GM21529 (cell line): Measurements from ENCODE around the gene CCR2.
"Not testable (repeated sequence)": the region's sequence is repeated elsewhere in the genome, so short reads cannot be mapped to it uniquely, and the experiment has no call there.

ENCODE experiments used
- ATAC-seq: cut with Tn5 transposase; IDR thresholded peaks from one replicate; pipeline ENCODE4 v1.9.1; 2021; ENCODE audit not compliant: unreplicated experiment

Gene CCR2

DNA sequence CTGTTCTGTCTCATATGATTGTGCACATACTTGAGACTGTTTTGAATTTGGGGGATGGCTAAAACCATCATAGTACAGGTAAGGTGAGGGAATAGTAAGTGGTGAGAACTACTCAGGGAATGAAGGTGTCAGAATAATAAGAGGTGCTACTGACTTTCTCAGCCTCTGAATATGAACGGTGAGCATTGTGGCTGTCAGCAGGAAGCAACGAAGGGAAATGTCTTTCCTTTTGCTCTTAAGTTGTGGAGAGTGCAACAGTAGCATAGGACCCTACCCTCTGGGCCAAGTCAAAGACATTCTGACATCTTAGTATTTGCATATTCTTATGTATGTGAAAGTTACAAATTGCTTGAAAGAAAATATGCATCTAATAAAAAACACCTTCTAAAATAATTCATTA lies 21.9 kb downstream of the CCR2 start:
- ATAC-seq: no peak

DNA sequence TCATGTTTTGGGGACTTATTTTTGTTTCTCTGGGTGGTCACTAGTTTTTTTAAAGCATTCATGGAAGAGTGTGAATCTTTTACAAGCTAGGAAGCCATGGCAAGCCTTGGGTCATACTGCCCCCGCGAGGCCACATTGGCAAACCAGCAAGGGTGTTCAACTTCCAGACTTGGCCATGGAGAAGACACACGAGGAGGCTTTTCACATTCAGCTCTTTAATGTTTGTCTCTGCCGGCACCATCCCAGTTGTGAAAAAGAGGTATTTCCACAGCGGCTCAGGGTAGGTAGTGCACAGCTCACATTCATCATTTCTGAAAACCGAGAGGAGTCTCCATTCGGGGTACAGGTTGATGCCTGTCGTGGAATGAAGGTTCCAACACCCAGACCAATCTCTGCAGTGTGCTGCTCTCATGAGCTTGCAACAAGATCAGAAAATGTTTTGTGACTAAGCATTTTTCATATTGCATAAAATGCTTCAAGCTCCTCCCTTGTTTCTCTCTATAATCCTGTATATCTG lies 24.6 kb downstream of the CCR2 start:
- ATAC-seq: no peak

DNA sequence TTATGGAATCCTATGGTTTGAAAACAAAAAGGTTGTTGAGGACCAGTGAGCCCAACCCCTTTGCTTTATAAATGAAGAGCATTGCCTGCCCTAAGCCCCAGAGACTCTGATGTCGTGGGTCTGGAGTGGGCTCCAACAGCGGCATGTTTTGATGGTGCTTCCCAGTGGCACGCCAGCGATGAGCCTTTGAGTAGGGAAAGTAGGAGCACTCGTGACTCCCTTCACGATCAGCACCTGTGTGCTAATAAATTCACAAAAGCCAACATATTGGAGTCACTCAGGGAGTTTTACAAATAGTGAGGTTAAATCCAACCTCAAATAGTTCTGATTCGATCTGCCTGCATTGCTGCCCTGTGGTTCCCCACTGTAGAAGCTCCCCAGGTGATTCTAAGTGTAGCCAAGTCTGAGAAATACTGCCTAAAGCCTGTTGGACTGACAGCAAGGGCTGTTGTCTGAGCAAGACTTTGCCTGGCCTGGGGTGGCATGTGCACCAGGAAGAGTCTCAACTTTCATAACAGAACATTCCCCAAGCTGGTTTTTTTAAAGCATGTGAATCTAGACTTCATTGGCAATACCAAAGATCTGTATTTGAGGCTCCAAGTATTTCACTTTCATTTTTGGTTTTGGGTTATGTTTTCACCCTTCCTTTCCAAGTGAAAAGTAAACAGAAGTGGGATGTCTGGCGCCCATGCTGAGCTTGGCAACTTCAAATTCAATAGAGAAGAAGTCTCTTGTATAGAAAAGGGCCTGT lies 26.7 kb downstream of the CCR2 start:
- ATAC-seq: no peak

DNA sequence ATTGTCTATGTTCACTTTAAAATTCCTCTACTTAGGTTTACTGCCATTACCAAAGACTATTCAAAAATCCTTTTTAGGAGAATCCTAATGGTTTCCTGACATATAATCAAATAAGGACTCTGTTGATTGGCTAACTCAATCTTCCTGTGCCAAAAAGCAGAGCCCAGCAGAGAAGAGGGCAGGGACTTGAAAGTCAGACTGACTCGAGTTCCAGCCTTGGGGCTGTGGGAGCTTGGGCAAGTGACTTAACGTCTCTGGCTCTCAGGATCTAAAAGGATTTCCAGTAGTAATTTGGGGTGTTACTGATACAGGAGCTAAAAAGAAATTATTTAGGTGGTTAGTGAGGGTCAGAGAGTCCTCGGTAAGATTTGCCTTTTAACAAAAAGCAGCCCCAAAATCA lies 27.7 kb downstream of the CCR2 start:
- ATAC-seq: no peak

DNA sequence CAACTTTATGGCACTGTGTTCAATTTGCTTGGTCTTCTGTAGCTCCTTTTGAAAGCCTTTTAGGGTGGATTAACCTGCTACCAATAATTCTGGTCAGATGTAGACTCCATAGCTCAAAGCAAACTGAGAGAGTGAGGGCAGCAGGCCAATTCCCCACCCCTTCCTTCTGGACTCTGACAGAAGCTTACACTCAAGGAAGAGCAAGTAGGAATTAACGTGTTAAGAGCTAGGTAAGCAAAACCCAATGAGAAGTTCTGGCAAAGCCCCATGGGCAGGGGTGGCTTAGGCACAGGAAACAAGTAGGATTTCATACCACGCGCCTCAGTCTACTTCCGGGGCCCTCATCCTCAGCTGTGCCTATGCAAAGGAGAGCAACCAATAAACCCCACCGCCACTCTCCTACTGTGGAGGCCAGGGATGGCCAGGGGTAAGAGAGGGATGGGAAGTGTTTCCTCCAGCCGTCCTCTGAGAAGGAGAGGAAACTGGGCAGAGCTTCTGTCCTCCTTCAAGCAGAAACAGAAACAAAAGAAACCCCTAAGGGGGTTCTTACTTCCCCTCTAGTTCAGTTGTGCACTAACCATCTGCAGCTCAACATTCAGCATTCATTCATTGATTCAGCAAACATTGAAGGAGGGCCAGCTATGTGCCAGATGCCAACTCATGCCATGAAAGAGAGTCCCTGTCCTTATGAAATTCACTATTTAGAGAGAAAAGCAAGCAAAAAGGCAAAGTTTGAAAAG lies 29.5 kb downstream of the CCR2 start:
- ATAC-seq: no peak

DNA sequence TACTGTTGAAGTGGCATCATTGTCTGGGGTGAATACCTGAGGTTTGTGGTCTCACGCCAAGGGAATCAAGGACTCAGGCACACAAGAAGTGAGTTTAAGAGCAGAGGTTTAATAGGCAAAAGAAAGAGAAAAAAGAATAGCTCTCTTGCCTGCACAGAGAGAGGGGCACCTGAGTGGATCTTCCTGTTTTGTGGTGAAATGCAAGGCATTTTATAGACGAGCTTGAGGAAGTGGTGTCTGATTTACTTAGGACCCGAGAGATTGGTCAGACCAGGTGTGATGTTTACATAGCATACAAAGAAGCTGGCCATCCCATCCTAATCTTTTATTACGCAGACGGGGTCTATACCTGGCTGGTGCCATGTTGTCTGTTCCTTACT lies 30.0 kb downstream of the CCR2 start:
- ATAC-seq: no peak

DNA sequence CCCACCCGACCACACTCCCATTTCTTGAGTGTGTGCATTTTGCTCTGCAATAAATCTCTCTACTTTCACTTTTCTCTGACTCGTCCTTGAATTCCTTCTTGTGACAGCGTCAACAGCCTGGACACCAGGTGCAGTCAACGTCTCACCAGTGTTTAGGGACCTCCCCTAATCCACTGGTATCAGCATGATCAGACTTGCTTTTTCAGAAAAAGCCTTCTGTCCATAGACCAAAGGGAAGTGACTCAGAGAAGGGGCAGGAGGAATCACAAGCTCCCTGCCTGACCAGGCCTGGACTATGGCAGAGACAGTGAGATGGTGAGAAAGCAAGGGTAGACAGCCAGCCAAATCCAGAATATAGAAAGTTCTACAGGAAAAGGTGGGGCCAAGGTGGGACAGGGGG lies 32.3 kb downstream of the CCR2 start:
- ATAC-seq: no peak

DNA sequence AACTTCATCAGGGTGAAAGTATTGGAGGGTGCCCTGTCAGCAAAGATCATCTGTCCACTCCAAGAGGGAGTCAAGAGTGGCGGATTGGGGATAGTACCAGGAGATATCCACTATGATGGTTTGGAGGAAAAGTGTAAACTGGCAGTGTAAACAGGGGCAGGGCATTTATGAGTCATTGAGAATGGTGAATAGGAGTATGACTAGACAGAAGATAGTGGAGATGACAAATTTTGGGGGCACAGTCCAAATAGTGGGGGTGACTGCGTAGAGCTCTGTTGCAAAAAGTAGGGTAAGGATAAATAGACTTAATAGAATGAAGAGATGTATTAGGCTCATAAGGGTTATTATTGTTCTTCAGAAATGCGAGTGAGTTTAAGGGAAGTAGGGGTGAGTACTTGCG lies 34.9 kb downstream of the CCR2 start:
- not testable (repeated sequence) for ATAC-seq

DNA sequence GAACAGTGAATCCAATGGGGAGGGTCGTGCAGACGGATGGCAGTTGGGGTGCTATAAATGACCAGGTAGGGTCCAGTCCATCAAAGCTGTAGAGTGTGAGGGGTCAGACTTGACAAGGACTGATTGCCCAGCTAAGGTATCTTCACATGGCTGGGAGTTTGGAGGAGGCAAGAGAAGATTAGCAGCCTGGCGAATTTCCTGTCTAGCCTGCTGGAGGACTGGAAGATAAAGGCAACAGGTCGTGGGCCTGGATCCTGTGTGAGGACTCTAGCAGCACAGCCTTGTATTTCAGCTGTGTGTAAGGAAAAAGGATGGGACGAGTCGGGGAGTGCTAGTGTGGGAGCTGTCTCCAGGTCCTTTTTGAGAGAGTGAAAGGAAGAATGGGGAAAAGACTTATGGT lies 35.4 kb downstream of the CCR2 start:
- ATAC-seq: no peak

DNA sequence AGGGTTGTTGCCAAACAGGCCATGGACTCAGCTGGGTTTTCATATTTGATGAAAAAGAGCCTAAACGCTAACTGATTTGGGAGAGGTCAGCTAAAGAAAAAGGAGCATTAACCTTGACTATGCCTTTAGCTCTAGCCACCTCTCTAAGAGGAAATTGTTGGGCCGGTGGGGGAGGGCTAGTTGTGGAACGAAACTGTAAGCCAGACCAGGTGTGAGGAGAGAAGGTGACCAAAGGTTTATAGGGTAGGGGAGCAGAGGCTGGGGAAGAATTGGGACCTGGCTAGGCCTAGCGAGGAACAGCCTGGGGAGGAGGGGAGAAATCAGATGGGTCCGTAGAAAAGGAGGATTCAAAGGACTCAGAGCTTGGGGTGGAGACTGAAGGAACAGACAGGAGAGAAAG lies 37.6 kb downstream of the CCR2 start:
- not testable (repeated sequence) for ATAC-seq

DNA sequence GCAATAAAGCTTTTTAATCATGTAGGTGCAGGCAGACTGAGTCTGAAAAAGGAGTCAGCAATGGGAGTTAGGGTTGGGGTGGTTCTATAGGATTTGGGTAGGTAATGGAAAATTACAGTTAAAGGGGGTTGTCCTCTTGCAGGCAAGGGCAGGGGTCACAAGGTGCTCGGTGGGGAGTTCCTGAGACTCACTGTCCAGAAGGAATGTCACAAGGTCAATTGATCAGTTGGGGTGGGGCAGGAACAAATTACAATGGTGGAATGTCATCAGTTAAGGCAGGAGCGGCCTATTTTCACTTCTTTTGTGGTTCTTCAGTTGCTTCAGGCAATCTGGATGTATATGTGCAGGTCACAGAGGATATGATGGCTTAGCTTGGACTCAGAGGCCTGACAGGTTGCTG lies 39.1 kb downstream of the CCR2 start:
- no peak for ATAC-seq

DNA sequence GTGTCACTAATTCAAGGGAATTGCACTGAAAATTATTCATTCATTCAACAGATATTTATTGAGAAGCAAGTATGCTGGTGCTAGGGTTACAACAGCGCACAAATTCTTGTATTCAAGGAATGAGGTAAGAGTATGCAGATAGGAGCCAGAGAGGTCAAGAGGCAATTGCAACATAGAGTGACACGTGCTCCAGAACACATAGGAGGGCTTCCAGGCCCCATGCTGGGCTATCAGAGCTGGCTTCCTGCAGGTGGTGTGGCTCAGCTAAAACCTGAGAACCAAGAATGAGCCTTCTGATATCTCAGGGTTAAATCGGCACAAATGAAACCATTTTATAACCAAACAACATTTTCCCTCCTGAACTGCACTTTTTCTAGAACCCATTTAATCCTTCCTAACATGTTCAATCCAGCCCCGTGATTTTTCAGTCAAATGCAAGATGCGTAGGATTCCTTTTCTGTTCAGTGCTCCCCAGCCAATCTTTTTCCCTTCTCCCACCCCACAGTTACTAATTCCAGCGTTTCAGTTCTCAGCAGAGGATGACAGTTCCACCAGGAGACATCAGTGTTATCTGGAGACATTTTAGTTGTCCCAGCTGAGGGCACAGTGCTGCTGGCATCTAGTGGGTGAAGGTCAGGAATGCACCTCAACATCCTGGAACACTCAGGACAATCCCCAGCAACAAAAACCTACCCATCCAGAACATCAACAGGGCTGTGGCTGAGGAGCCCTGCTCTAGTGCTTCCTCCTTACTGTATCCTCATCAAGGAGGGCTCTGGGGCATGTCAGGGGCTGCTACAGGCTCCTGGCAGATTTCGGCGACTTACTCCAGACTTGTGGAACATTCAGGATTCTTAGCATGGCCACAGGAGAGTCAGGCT lies 39.9 kb downstream of the CCR2 start:
- no peak for ATAC-seq

DNA sequence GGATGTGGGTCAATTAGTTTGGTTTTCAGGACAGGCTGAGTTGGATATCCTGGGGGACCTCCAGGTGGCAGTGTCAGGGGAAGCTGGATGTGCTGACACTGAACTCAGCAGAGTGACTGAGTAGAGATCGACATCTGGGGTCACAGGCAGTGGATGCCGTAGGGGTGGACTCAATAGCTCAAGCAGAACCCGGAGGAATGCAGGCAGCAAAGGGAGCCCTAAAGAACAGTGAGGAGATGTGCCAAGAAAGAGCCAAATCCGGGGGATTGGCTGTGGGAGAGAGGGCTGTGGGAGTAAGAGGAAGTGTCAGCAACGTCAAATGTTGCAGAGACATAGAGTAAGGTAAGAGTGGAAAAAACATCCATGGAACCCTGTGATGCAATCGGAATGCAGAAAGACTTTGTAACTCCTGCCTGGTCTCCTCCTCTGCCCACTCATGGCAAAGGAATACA lies 41.3 kb downstream of the CCR2 start:
- no peak for ATAC-seq

DNA sequence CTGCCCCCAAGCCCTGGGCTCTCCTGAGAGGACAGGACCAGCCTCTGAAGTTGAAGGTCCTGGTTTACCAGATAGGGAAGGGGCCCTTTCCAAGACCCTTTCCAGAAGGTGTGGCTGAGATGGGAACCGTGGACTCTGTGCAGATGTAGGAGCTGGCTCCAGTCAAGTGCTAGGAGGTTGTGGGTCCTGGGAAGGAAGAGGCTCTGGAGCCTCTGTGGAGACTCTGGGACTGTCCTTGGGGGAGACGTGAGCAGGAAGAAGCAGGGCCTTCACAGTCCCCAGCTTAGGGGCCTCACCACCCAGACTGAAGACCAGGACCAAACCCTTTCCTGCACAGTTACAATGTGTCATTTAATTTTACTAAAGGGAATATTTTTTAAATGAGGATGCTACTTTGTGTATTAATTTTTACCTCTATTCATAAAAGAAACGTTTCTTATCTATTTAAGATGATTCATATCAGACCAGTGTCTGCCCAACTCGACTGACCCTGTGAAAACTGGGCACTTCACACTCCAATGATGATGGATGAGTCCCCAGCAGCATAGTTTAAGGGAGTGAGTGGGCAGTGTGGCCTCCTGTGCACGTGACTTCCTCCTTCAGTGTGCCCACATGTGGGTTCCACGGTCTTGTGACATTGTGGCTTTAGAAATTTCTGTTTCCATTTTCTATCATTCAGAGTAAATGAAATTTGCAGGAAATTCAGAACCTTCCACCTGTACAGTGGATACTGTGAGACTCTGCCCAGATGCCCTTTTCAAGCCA lies 42.0 kb downstream of the CCR2 start:
- ATAC-seq: no peak

DNA sequence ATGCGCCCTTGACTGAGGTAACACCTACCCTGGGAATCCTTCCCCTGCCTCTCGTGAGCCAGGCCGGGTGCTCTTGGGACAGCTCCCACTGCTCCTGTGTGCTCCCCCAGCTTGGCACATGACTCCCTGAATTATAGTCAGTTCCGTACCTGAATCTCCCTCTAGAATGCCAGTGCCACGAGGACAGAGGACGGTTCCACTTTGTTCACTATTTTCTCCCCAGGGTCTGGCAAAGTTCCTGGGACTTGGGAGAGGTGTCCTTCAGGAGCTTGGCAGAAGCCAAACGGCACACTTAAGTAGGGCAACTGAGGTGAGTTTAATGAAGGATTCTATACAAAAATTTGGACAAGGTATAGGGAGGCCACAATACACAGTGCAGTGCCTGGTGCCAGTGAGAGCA lies 43.2 kb downstream of the CCR2 start:
- no peak for ATAC-seq

DNA sequence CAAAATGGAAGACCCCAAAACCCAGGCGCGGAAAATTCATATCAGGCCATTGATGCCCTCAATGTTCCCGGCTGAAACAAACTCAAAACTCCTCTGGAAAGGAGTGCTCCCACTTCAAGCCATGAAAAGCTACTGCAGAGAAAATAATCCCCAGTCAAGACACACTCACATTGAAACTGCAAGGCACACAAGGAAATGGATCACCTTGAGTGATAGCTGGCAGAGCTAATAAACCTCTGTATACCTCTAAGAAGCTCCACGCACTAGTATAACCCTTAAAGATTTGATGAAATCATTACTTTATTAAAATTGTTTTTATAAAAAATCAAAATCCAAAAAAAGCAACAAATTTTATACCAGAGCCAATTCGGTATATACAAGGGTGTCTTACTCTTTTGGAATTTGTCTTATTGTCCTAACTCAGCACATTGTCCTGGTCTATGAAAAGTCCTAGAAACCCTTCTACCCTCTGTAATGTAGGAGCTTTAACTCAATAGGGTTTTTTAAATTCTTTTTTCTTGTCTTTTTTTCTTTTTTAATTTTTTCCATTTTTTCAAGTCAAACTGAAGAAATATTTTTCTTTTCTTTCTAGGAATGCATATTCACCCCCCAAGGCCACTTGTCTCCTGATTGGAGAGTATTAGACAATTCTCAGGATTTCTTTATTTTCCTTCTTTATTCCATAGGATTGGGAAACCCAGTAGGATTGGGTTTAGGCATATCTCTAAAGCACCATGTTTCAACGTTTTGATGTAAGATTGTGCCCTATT lies 44.5 kb downstream of the CCR2 start:
- ATAC-seq: no peak

DNA sequence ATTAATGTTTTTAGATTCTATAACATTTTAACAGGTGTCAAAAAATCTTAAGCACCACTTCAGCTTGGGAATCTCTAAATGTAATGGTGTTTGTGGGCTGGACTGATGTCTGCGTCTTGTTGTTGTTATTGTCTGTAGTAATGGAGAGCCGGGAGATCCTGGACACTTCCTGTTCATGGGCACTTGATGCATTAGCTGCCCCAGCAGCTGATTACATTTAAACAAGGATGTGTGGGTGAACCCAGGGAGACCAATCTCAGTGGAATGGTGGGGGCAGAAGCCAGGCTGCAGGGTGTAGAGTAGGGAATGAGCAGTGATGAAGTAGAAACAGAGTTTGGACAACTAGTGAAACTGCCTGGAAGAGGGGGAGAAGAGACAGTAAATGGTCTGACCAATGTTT lies 45.2 kb downstream of the CCR2 start:
- ATAC-seq: no peak

DNA sequence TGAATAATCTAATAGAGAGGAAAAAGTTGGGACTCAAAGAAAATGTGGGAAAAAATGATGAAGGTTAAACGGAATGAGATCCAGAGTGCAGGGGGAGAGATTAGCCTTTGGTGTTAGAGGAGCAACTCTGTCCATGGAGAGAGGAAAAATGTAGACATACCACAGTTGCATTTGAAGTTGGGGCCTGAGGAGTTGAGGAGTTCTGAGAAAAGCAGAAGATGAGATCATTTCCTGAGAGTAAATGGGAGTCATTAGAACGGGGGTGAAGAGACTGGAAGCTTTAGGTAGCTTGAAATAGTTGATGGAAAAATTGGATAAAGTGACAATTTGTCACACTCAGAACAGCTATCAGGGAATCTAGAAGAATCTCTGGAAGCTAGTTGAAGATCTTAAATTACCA lies 45.6 kb downstream of the CCR2 start:
- ATAC-seq: no peak

DNA sequence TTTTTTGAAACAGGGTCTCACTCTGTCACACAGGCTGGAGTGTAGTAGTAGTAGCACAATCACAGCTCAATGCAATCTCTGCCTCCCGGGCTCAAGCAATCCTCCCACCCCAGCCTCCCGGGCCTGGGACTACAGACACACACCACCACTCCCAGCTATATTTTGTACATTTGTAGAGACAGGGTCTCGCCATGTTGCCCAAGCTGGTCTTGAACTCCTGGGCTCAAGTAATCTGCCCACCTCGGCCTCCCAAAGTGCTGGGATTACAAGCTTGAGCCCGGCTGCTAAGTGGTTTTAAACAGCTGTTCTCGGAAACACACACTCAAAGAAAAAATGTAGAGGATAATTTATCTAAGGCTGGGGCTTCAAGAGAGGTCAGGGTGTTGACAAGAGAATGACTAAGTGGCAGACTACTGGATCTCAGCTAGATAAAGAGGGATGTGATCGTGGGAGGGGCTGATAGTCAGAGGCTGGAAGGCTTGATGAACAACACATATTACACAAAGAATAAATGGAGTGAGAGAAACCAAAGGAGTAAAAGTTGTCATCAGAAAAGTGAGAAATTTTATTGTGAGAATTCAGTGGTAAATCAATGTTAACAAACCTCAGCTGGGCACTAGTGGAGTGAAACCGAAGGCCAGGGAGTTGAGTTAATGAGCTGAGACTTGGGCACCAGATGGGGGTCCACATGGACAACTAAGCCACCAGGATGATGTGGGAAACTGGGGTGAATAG lies 46.3 kb downstream of the CCR2 start:
- no peak for ATAC-seq
